ENCODE data around the gene PTPRJ. TPM values are rescaled to one million over a fixed set of nuclear protein-coding genes. Genes with fewer than 3 reads are reported as not detected.

Gene PTPRJ
- total and polyA plus RNA-seq, 2 donors (not counting 1 experiment from before 2014, with no cell fraction given): 11.2 to 20.0 TPM

- Mint-ChIP-seq H3K4me1 (peaks cover 60% of the 10 kb centered on the region), H3K4me3 (no peak overlapping the region), H3K27ac (no peak overlapping the region), H3K27me3 (no peaks in the 10 kb centered on the region), H3K9me3 (ENCODE audit: insufficient read depth) (peaks cover 7% of the 10 kb centered on the region)
- Histone ChIP-seq H3K27ac (ENCODE audit: low read length in 2 of 2) (no peak overlapping the region), H3K79me2 (ENCODE audit: control insufficient read depth, insufficient read depth, low read length) (peaks cover 77% of the 10 kb centered on the region), H3K4me3 (ENCODE audit: control extremely low read depth in 1 of 5, extremely low read depth in 1 of 5, insufficient read depth in 1 of 5, low read depth in 2 of 5, low read length in 4 of 5) (no peak overlapping the region), H3K4me2 (replicated peaks; ENCODE audit: low read depth, low read length, poor library complexity, severe bottlenecking) (no peak overlapping the region), H3K27me3 (replicated peaks in 1 of 4; ENCODE audit: control extremely low read depth in 1 of 4, control insufficient read depth in 3 of 4, insufficient read depth in 4 of 4, low read length in 3 of 4) (no peaks in the 10 kb centered on the region), H3K4me1 (ENCODE audit: control insufficient read depth in 2 of 2, insufficient read depth in 2 of 2, low read length in 2 of 2) (peaks cover 22 to 31% of the 10 kb centered on the region in 2 donors), H2AFZ (ENCODE audit: insufficient read depth, low read depth, low read length, poor library complexity, severe bottlenecking) (no peak overlapping the region), H3K9me3 (ENCODE audit: control extremely low read depth in 1 of 3, control insufficient read depth in 2 of 3, insufficient read depth in 1 of 3, low read length in 2 of 3) (peaks cover 0 to 5% (median 4%) of the 10 kb centered on the region in 3 donors), H3K36me3 (replicated peaks in 1 of 2; ENCODE audit: control extremely low read depth in 1 of 2, control insufficient read depth in 1 of 2, extremely low read depth in 1 of 2, insufficient read depth in 2 of 2, low read length in 1 of 2) (peaks cover 2 to 6% of the 10 kb centered on the region in 2 experiments), H4K20me1 (ENCODE audit: control insufficient read depth, insufficient read depth, low read length, poor library complexity, severe bottlenecking) (peaks cover 30% of the 10 kb centered on the region), H3K9ac (ENCODE audit: low read length) (no peak overlapping the region)
- no peak for DNase-seq
- ChIA-PET CTCF (interaction anchor here (1.6 kb wide), 1 partner anchor 129 kb away, joined by 5 read pairs; no protein-coding TSS in a partner anchor), POLR2A (interaction anchor here (0.5 to 0.7 kb wide), 3 partner anchors 14 to 210 kb away, joined by 3 read pairs; no protein-coding TSS in a partner anchor)
- intact Hi-C loops (cut with micrococcal nuclease): no loop called here
- ATAC-seq (ENCODE audit: low read depth): no peak
- no peak for TF ChIP-seq CTCF (IDR thresholded peaks at IDR 0.05)
- no peak for TF ChIP-seq EZH2 (IDR thresholded peaks at IDR 0.05; ENCODE audit: borderline replicate concordance, insufficient read depth, low read depth, low read length, poor library complexity, severe bottlenecking)
- WGBS (ENCODE audit: insufficient coverage): 40% methylated on average over 1 of the region's 2 CpGs
Observed at GRCh38 chr11:48063424-48063978, 83.1 kb downstream of the PTPRJ start.

GRCh38 chr11:48064306-48064705 lies 83.9 kb downstream of the PTPRJ start:
- 85% methylated on average over 6 of the region's 8 CpGs for WGBS (ENCODE audit: insufficient coverage)

More at GRCh38 chr11:48064306-48064705, 83.9 kb downstream of the PTPRJ start:
- H3K27ac Mint-ChIP-seq: no peak overlapping the region
- H2AFZ ChIP-seq (ENCODE audit: insufficient read depth, low read depth, low read length, poor library complexity, severe bottlenecking): no peak overlapping the region
- POLR2A ChIA-PET: interaction anchor here (0.5 kb wide), 1 partner anchor 210 kb away, joined by 3 read pairs; no protein-coding TSS in a partner anchor
- no peak overlapping the region for H3K27ac ChIP-seq (ENCODE audit: low read length in 2 of 2)
- intact Hi-C loops (cut with micrococcal nuclease): no loop called here
- DNase-seq (no peak), ATAC-seq (ENCODE audit: low read depth) (no peak)
- H3K9me3 ChIP-seq (ENCODE audit: control extremely low read depth in 1 of 3, control insufficient read depth in 2 of 3, insufficient read depth in 1 of 3, low read length in 2 of 3): peaks cover 0 to 7% (median 6%) of the 10 kb centered on the region in 3 donors
- no peaks in the 10 kb centered on the region for H3K27me3 ChIP-seq (replicated peaks in 1 of 4; ENCODE audit: control extremely low read depth in 1 of 4, control insufficient read depth in 3 of 4, insufficient read depth in 4 of 4, low read length in 3 of 4)
- peaks cover 56% of the 10 kb centered on the region for H3K4me1 Mint-ChIP-seq
- H3K79me2 ChIP-seq (ENCODE audit: control insufficient read depth, insufficient read depth, low read length): peaks cover 69% of the 10 kb centered on the region
- no peak overlapping the region for H3K4me3 ChIP-seq (ENCODE audit: control extremely low read depth in 1 of 5, extremely low read depth in 1 of 5, insufficient read depth in 1 of 5, low read depth in 2 of 5, low read length in 4 of 5)
- H3K4me2 ChIP-seq (replicated peaks; ENCODE audit: low read depth, low read length, poor library complexity, severe bottlenecking): no peak overlapping the region
- H3K4me3 Mint-ChIP-seq: no peak overlapping the region
- H3K27me3 Mint-ChIP-seq: no peaks in the 10 kb centered on the region
- H3K4me1 ChIP-seq (ENCODE audit: control insufficient read depth in 2 of 2, insufficient read depth in 2 of 2, low read length in 2 of 2): peaks cover 22 to 27% of the 10 kb centered on the region in 2 donors
- peaks cover 24% of the 10 kb centered on the region for H4K20me1 ChIP-seq (ENCODE audit: control insufficient read depth, insufficient read depth, low read length, poor library complexity, severe bottlenecking)
- H3K9me3 Mint-ChIP-seq (ENCODE audit: insufficient read depth): peaks cover 11% of the 10 kb centered on the region
- CTCF ChIA-PET: interaction anchor here (1.6 kb wide), 1 partner anchor 130 kb away, joined by 5 read pairs; no protein-coding TSS in a partner anchor
- no peak overlapping the region for H3K9ac ChIP-seq (ENCODE audit: low read length)
- H3K36me3 ChIP-seq (replicated peaks in 1 of 2; ENCODE audit: control extremely low read depth in 1 of 2, control insufficient read depth in 1 of 2, extremely low read depth in 1 of 2, insufficient read depth in 2 of 2, low read length in 1 of 2): peaks cover 7 to 8% of the 10 kb centered on the region in 2 experiments
- TF ChIP-seq EZH2 (IDR thresholded peaks at IDR 0.05; ENCODE audit: borderline replicate concordance, insufficient read depth, low read depth, low read length, poor library complexity, severe bottlenecking): no peak
- no peak for TF ChIP-seq CTCF (IDR thresholded peaks at IDR 0.05)
